Thyroid gland (tissue), 4 donors: ENCODE measurements around the gene FOXJ3. TPM values are rescaled to one million over a fixed set of nuclear protein-coding genes. Genes with fewer than 3 reads are reported as not detected.

Source experiments
- DNase-seq, 2 donors: peaks; one replicate each; pipeline ENCODE4 v3.0.0-alpha.2; 2019
- H3K27ac ChIP-seq, 3 donors: fragments of 200-600 bp; sonication (generic); 1 replicate in 2 of 3; 2 replicates in 1 of 3; pipeline ENCODE4 v1.5.1; 2016 to 2019; ENCODE audit warnings: mild to moderate bottlenecking in 1 of 3, moderate library complexity in 1 of 3
- H3K27me3 ChIP-seq: fragments of 200-600 bp; sonication (generic); one replicate; pipeline ENCODE4 v1.5.1; 2019
- H3K36me3 ChIP-seq, 2 donors: fragments of 200-600 bp; sonication (generic); one replicate each; pipeline ENCODE4 v1.5.1; 2016 to 2019
- H3K4me1 ChIP-seq, 2 donors: fragments of 200-600 bp; sonication (generic); one replicate each; pipeline ENCODE4 v1.5.1; 2017 to 2019
- H3K4me3 ChIP-seq, 3 donors: fragments of 200-600 bp; sonication (generic); replicated peaks in 1 of 3; 1 replicate in 2 of 3; 2 replicates in 1 of 3; pipeline ENCODE4 v1.5.1; 2016; ENCODE audit warnings: mild to moderate bottlenecking in 1 of 3
- H3K9me3 ChIP-seq: fragments of 200-600 bp; sonication (generic); one replicate; pipeline ENCODE4 v1.5.1; 2017
- POLR2A ChIP-seq, 2 donors: fragments of 450-650 bp; IDR thresholded peaks; one replicate each; pipeline ENCODE4 v1.6.1; 2017; ENCODE audit warnings: antibody characterized with exemption in 2 of 2, mild to moderate bottlenecking in 2 of 2, moderate library complexity in 1 of 2
- WGBS, 2 donors: methylation state at CpG; one replicate each; pipeline ENCODE4 v1.1.5; 2017; 5-methylcytosine and 5-hydroxymethylcytosine counted together
- intact Hi-C: fragments of 100-400 bp; cut with DNase I; formaldehyde crosslinking; loops from one replicate; pipeline ENCODE4 v1.15.1; 2023
- total RNA-seq, 4 donors: library from RNA; depleted of rRNA; stranded (reverse); fragments of >200 nt; gene quantifications; one replicate each; pipeline ENCODE4 v1.2.3, GENCODE V29; 2016
- TF ChIP-seq, protein P1 (sequence below), 6 experiments: fragments of 200-600 bp in 3 of 6; fragments of 450-650 bp in 3 of 6; sonication (generic) in 3 of 6; IDR thresholded peaks; one replicate each; pipeline ENCODE4 v1.5.1; 2016 to 2019; ENCODE audit warnings: antibody characterized with exemption in 6 of 6, mild to moderate bottlenecking in 2 of 6, inconsistent platforms in 1 of 6, moderate library complexity in 1 of 6

The FOXJ3 gene
- total RNA-seq, 4 donors from 2014 or later, result 55.4 to 87.5 (median 81.0) TPM

DNA sequence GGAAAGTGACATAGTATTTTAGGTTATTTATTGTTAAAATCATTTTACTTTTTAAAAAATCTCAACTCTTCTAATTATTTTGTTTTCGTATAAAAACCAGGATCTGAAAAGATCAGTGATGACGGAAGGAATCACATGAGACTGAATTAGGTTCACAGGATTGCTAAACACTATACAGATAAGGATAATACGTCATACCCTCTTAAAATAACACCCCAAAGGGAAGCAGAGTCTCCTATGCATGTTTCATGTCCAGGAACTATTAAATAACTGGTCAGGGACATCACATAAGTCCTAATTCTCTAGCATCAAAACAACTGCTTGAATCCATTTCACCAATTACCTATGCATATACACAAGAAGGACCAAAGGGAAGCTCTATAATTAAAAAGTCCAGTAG lies 84.9 kb downstream of the FOXJ3 start:
- WGBS, 2 donors, result 66 to 79% methylated on average over 3 of the region's 3 CpGs
- Histone ChIP-seq H3K4me1 (peaks cover 0 to 4% of the 10 kb centered on the region in 2 donors), H3K27ac (no peak overlapping the region), H3K9me3 (no peaks in the 10 kb centered on the region), H3K4me3 (no peak overlapping the region), H3K36me3 (no peaks in the 10 kb centered on the region), H3K27me3 (no peaks in the 10 kb centered on the region)
- no peak for DNase-seq
- intact Hi-C loops, result no loop called here
- TF ChIP-seq POLR2A (IDR thresholded peaks at IDR 0.05), result no peak
- TF ChIP-seq, protein P1, sequence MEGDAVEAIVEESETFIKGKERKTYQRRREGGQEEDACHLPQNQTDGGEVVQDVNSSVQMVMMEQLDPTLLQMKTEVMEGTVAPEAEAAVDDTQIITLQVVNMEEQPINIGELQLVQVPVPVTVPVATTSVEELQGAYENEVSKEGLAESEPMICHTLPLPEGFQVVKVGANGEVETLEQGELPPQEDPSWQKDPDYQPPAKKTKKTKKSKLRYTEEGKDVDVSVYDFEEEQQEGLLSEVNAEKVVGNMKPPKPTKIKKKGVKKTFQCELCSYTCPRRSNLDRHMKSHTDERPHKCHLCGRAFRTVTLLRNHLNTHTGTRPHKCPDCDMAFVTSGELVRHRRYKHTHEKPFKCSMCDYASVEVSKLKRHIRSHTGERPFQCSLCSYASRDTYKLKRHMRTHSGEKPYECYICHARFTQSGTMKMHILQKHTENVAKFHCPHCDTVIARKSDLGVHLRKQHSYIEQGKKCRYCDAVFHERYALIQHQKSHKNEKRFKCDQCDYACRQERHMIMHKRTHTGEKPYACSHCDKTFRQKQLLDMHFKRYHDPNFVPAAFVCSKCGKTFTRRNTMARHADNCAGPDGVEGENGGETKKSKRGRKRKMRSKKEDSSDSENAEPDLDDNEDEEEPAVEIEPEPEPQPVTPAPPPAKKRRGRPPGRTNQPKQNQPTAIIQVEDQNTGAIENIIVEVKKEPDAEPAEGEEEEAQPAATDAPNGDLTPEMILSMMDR (IDR thresholded peaks at IDR 0.05), result no peak

- H3K27ac ChIP-seq, result no peak overlapping the region
- intact Hi-C loops, result no loop called here
- H3K4me3 ChIP-seq, result no peak overlapping the region
- peaks cover 0 to 7% of the 10 kb centered on the region in 2 donors for H3K4me1 ChIP-seq
- H3K36me3 ChIP-seq, result no peaks in the 10 kb centered on the region
- TF ChIP-seq, protein P1 (IDR thresholded peaks at IDR 0.05), result no peak
- TF ChIP-seq POLR2A (IDR thresholded peaks at IDR 0.05), result no peak
- H3K9me3 ChIP-seq, result no peaks in the 10 kb centered on the region
- no peaks in the 10 kb centered on the region for H3K27me3 ChIP-seq
- DNase-seq, result no peak
- WGBS, 2 donors, result 76 to 84% methylated on average over 4 to 5 of the region's 5 CpGs
Measured at GRCh38 chr1:42240966-42241755, 93.9 kb downstream of the FOXJ3 start.

DNA sequence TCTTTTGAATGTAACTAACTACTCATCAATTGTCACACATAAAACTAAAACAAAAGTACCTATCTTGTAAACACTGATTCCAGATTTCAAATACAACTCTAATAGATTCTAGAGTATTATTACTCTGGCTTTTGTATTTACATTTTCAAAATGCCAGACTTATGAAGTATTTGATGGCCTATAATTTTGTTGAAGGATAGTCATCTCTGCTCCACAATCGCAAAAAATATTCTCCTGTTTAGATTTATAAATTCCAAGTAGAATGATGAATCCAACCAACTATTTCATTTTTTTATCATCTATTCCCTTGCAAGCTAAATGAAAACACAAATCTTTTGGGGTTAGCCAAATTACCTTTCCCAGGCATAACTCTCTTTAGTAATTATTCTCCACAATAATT lies 95.5 kb downstream of the FOXJ3 start:
- Histone ChIP-seq H3K4me3 (no peak overlapping the region), H3K36me3 (no peaks in the 10 kb centered on the region), H3K9me3 (no peaks in the 10 kb centered on the region), H3K4me1 (peaks cover 0 to 4% of the 10 kb centered on the region in 2 donors), H3K27me3 (no peaks in the 10 kb centered on the region), H3K27ac (no peak overlapping the region)
- intact Hi-C loops, result no loop called here
- TF ChIP-seq POLR2A (IDR thresholded peaks at IDR 0.05), result no peak
- TF ChIP-seq, protein P1 (IDR thresholded peaks at IDR 0.05), result no peak
- 97 to 99% methylated on average over 1 of the region's 1 CpG for WGBS, 2 donors
- DNase-seq, result no peak

DNA sequence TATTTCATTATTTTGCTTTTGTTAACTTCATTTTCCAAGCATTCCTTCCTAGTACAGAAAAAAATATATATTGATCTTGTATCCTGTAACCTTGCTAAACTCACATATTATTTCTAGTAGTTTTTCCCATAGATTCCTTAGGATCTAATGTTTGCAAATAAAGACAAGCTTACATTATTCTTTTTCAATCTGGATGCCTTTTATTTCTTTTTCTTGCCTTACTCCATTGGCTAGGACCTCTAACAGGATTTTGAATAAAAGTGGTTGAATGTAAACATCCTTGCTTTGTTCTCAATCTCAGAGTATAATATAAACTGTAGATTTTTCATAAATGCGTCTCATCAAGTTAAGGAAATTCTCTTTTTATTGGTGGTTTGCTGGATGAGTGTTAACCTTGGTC lies 96.0 kb downstream of the FOXJ3 start:
- TF ChIP-seq, protein P1 (IDR thresholded peaks at IDR 0.05), result no peak
- TF ChIP-seq POLR2A (IDR thresholded peaks at IDR 0.05), result no peak
- Histone ChIP-seq H3K27ac (no peak overlapping the region), H3K36me3 (no peaks in the 10 kb centered on the region), H3K9me3 (no peaks in the 10 kb centered on the region), H3K27me3 (no peaks in the 10 kb centered on the region), H3K4me1 (peaks cover 0 to 4% of the 10 kb centered on the region in 2 donors), H3K4me3 (no peak overlapping the region)
- intact Hi-C loops, result no loop called here
- 0 to 77% methylated on average over 1 of the region's 1 CpG for WGBS, 2 donors
- no peak for DNase-seq

DNA sequence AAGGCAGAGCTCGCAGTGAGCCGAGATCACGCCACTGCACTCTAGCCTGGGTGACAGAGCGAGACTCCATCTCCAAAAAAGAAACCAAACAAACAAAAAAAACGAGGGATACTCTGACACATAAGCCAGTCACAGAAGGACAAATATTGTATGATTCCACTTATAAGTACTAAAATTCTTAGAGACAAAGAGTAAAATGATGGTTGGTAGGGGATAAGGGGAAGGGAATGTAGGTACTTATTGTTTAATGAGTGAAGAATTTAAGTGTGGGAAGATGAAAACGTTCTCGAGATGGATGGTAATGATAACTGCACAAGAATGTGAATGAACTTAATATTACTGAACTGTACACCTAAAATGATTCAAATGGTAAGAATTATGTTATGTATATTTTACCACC lies 103.8 kb downstream of the FOXJ3 start:
- intact Hi-C loops, result no loop called here
- DNase-seq, result no peak

More for the DNA sequence above, 103.8 kb downstream of the FOXJ3 start:
- H3K4me1 ChIP-seq, result no peaks in the 10 kb centered on the region
- no peaks in the 10 kb centered on the region for H3K36me3 ChIP-seq
- no peaks in the 10 kb centered on the region for H3K27me3 ChIP-seq
- 95 to 96% methylated on average over 7 of the region's 7 CpGs for WGBS, 2 donors
- no peaks in the 10 kb centered on the region for H3K9me3 ChIP-seq
- H3K27ac ChIP-seq, result no peak overlapping the region
- TF ChIP-seq, protein P1 (IDR thresholded peaks at IDR 0.05), result no peak
- TF ChIP-seq POLR2A (IDR thresholded peaks at IDR 0.05), result no peak
- no peak overlapping the region for H3K4me3 ChIP-seq
